ENCODE results near the gene IKZF3.

Gene IKZF3

DNA sequence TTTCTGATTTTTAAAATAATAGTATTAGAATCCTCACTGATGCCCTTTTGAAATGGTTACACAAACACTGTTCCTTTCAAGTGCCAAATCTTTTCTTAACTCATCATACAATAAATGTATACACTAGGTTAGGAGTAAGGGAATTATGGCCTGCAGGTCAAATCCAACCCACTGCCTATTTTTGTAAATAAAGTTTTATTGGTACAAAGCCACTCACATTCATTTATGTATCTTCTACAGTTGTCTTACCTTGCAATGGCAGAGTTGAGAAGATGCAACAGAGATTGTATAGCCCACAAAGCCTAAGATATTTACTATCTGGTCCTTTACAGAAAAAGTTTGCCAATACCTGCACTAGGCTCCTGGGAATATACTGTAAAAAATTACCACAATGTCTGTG is 47.8 kb downstream of the IKZF3 start:
- H3K36me3 ChIP-seq (ENCODE audit: insufficient read depth, low read length): no peaks in the 10 kb centered on the region
- no peaks in the 10 kb centered on the region for H3K9me3 ChIP-seq (ENCODE audit: control insufficient read depth, insufficient read depth, low read length)
- H3K4me1 ChIP-seq (ENCODE audit: insufficient read depth, low read length): peaks cover 3% of the 10 kb centered on the region; the same call in 1 of the 2 replicates
- H3K9ac ChIP-seq (ENCODE audit: low read depth, low read length): no peak overlapping the region

DNA sequence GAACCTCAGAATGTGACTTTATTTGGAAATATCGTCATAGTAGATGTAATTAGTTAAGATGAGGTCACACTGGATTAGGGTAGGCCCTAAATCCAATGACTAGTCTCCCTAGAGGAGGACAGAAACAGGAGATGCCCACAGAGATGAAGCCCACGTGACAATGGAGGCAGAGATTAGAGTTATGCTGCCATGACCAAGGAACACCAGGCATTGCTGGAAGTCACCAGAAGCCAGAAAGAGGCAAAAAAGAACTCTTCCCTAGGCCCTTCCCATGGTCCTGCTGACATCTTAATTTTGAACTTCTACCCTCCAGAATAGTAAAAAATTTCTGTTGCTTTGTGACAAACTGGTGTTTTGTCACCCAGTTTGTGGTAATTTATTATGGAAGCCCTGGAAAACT is 49.6 kb downstream of the IKZF3 start:
- no peaks in the 10 kb centered on the region for H3K9me3 ChIP-seq (ENCODE audit: control insufficient read depth, insufficient read depth, low read length)
- no peaks in the 10 kb centered on the region for H3K4me1 ChIP-seq (ENCODE audit: insufficient read depth, low read length)
- H3K36me3 ChIP-seq (ENCODE audit: insufficient read depth, low read length): no peaks in the 10 kb centered on the region
- H3K9ac ChIP-seq (ENCODE audit: low read depth, low read length): no peak overlapping the region

DNA sequence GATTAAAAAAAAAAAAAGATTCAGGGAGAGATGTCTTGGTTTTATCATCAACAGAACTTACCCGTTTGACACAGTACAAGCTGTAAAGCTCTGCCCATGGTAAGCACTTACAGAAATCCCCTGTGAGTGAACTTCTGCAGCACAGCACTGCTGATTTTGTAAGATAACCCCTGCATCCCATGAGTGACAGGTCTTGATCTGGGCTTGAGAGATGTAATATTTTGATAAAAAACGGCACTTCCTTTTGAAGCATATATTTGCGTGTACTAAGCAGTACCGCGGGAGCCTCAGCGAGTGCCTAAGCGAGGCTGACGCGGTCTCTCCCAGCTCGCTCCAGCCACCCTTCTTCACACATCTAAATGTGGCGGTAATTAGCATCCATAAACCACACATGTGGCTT is 50.5 kb downstream of the IKZF3 start:
- Histone ChIP-seq H3K4me1 (ENCODE audit: insufficient read depth, low read length) (peaks cover 1% of the 10 kb centered on the region; the same call in 1 of the 2 replicates), H3K9me3 (ENCODE audit: control insufficient read depth, insufficient read depth, low read length) (no peaks in the 10 kb centered on the region), H3K36me3 (ENCODE audit: insufficient read depth, low read length) (no peaks in the 10 kb centered on the region), H3K9ac (ENCODE audit: low read depth, low read length) (no peak overlapping the region)

DNA sequence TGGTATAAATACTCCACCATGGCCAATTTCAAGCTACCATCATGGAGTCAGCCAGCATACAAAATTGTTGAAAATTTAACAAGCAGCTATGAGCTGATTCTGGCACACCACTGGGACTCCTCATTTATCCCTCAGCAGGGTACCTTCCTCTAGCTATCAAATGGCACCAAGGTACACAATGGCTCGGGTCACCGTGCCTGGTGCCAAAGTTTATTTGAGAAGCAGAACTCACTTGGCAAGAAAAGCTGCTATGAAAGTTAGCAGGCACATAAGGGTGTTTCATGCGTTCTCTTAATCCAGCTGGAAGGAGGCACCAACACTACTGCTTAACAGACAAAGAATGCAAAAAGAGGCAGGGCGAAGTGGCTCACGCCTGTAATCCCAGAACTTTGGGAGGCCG is 51.6 kb downstream of the IKZF3 start:
- Histone ChIP-seq H3K9me3 (ENCODE audit: control insufficient read depth, insufficient read depth, low read length) (no peaks in the 10 kb centered on the region), H3K4me1 (ENCODE audit: insufficient read depth, low read length) (peaks cover 2% of the 10 kb centered on the region; the same call in 1 of the 2 replicates), H3K36me3 (ENCODE audit: insufficient read depth, low read length) (no peaks in the 10 kb centered on the region), H3K9ac (ENCODE audit: low read depth, low read length) (no peak overlapping the region)

DNA sequence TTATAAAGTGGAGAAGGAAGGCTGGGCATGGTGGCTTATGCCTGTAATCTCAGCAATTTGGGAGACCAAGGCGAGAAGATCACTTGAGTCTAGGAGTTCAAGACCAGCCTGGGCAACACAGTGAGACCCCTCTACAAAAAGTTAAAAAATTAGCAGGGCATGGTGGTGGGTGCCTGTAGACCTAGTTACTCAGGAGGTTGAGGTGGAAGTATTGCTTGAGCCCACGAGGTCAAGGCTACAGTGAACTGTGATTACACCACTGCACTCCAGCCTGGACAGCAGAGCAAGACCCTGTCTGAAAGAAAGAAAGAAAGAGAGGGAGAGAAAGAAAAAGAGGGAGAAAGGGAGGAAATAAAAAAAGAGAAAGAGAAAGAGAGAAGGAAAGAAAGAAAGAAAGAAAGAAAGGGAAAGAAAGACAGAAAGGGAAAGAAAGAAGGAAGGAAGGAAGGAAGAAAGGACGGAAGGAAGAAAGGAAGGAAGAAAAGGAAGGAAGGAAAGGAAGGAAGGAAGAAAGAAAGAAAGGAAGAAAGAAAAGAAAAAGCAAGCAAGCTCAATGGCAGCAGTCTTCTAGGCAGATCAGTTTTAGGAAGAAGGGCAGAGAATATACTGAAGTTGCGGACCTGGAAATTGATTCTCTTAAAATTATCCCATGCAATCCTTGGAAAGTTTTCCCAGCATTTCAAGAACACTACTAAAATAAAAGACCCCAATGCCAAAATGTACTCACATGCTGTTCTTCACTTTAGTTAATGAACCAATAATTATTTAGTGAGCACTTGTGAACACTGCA is 53.0 kb downstream of the IKZF3 start:
- H3K9ac ChIP-seq (ENCODE audit: low read depth, low read length): no peak overlapping the region
- H3K9me3 ChIP-seq (ENCODE audit: control insufficient read depth, insufficient read depth, low read length): no peaks in the 10 kb centered on the region
- H3K4me1 ChIP-seq (ENCODE audit: insufficient read depth, low read length): peaks cover 2% of the 10 kb centered on the region; the same call in 1 of the 2 replicates
- no peaks in the 10 kb centered on the region for H3K36me3 ChIP-seq (ENCODE audit: insufficient read depth, low read length)

DNA sequence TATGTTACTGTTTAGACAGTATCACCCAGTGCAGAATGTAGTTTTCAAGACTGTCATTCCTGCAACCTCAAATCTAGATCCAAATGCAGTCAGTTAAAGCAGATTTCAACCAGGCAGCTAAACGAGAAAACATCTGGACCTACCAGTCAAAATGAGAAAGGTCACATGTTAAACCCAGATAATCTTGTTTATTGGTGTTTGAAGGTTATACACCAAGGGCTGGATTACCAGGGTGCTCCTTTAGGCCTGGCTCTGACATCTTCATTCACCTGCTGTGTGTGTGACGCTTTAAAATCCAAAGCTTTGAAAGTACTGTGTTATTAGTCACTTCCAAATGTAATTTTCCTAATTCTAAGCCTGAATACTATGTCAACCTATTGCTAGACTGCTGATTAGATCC is 54.9 kb downstream of the IKZF3 start:
- Histone ChIP-seq H3K9ac (ENCODE audit: low read depth, low read length) (no peak overlapping the region), H3K4me1 (ENCODE audit: insufficient read depth, low read length) (peaks cover 2% of the 10 kb centered on the region; the same call in 1 of the 2 replicates), H3K36me3 (ENCODE audit: insufficient read depth, low read length) (no peaks in the 10 kb centered on the region), H3K9me3 (ENCODE audit: control insufficient read depth, insufficient read depth, low read length) (no peaks in the 10 kb centered on the region)

DNA sequence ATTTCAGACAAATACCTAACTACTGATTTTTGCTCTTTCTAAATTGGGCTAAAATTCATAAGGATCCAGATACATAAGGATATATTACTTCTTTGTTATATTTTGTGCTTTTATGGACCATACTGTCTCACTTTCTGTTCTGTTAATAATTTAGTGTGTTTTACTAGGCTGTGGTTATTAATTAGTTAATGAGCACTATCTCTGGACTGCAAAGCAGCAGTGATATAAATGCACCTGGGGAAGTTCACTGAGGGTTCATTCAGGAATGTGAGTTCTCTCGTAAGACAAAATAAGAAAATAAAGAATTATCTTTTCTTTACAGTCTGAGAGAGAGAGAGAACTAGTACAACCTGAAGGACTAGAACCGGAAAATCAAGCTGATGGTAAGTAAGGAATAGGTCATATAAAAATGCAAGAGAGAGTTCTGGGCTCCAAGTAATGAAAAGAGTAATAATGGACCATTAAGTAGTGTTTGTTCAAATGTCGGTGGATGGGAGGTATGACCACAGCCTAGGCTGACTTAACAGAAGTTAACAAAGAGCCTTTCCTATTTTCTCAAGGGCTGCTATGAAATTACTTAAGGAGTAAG is 55.6 kb downstream of the IKZF3 start:
- Histone ChIP-seq H3K4me1 (ENCODE audit: insufficient read depth, low read length) (peaks cover 2% of the 10 kb centered on the region; the same call in 1 of the 2 replicates), H3K36me3 (ENCODE audit: insufficient read depth, low read length) (no peaks in the 10 kb centered on the region), H3K9me3 (ENCODE audit: control insufficient read depth, insufficient read depth, low read length) (no peaks in the 10 kb centered on the region), H3K9ac (ENCODE audit: low read depth, low read length) (no peak overlapping the region)

DNA sequence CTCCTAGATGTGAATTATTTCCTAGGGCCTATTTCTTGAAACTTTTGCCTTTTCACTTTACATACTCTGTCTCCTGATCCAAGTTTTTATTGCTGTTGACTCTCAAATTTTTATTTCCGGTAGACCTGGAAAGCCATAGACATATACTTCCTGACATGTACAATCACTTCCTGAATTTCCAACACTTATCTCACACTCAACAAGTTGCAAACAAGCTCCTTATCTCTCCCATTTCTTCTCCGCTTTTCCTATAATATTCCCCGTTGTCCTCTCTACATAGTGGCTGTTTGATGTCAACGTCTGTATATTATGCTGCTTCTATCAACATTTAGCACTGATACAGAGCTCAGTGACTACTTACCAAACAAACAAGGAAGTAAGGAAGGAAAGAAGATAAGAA is 59.3 kb downstream of the IKZF3 start:
- H3K9ac ChIP-seq (ENCODE audit: low read depth, low read length): no peak overlapping the region
- H3K4me1 ChIP-seq (ENCODE audit: insufficient read depth, low read length): peaks cover 12% of the 10 kb centered on the region
- H3K36me3 ChIP-seq (ENCODE audit: insufficient read depth, low read length): no peaks in the 10 kb centered on the region
- no peaks in the 10 kb centered on the region for H3K9me3 ChIP-seq (ENCODE audit: control insufficient read depth, insufficient read depth, low read length)

DNA sequence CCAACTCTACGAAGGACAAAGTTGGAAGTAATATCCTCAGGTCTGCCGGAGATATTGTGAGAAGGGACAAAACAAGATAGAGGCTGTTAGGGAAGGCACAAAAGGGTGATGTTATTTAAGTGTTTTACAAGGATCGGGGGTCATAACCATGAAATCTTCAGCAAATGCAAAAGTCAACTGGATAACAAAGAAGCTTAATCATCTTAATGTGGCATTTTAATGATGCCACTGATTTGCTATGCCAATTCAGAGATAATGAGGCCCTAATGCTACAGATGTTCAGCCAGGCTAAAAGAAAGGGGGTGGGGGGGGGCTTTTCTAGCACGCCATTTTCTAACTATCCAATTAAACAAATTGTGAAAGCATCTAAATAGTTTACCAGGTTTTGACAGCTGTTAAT is 63.1 kb downstream of the IKZF3 start:
- H3K36me3 ChIP-seq (ENCODE audit: insufficient read depth, low read length): no peaks in the 10 kb centered on the region
- no peak overlapping the region for H3K9ac ChIP-seq (ENCODE audit: low read depth, low read length)
- no peaks in the 10 kb centered on the region for H3K9me3 ChIP-seq (ENCODE audit: control insufficient read depth, insufficient read depth, low read length)
- H3K4me1 ChIP-seq (ENCODE audit: insufficient read depth, low read length): peaks cover 17% of the 10 kb centered on the region

DNA sequence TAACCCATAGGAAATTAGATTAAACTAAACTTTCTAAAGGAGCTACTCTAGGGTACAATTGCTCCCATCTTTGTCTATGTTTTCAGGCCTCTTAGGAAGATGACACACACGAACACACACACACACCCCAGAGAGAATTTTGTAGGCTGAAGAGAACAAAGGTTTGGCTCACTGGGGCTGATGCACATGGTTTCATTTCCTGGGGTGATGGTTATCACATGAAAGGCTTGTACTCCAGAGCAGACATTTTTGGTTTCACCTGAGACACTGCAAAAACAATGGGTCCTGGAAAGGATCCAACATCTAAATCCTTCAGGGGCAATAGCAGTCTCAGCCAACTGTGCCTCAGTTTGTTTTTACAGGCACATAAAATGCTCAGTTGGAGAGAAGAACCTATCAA is 63.6 kb downstream of the IKZF3 start:
- H3K4me1 ChIP-seq (ENCODE audit: insufficient read depth, low read length): peaks cover 17% of the 10 kb centered on the region
- no peaks in the 10 kb centered on the region for H3K36me3 ChIP-seq (ENCODE audit: insufficient read depth, low read length)
- H3K9me3 ChIP-seq (ENCODE audit: control insufficient read depth, insufficient read depth, low read length): no peaks in the 10 kb centered on the region
- no peak overlapping the region for H3K9ac ChIP-seq (ENCODE audit: low read depth, low read length)

DNA sequence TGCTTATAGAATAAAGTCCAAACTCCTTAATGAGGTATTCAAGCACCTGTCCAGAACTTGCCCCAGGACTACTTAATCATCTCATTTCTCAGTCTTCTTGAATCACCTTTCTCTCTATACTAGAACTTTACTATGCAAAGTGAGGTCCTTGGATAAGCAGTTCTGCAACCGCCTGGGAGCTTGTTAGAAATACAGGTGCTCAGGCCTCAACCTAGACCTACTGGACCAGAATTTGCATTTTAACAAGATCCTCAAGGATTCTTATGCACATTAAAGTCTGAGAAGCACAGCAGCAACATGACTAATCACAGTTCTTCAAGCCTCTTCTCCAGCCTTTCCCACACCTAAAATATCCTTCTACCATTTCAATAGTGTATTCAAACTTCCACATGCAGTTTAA is 64.7 kb downstream of the IKZF3 start:
- H3K36me3 ChIP-seq (ENCODE audit: insufficient read depth, low read length): no peaks in the 10 kb centered on the region
- no peaks in the 10 kb centered on the region for H3K9me3 ChIP-seq (ENCODE audit: control insufficient read depth, insufficient read depth, low read length)
- peaks cover 17% of the 10 kb centered on the region for H3K4me1 ChIP-seq (ENCODE audit: insufficient read depth, low read length)
- H3K9ac ChIP-seq (ENCODE audit: low read depth, low read length): no peak overlapping the region

DNA sequence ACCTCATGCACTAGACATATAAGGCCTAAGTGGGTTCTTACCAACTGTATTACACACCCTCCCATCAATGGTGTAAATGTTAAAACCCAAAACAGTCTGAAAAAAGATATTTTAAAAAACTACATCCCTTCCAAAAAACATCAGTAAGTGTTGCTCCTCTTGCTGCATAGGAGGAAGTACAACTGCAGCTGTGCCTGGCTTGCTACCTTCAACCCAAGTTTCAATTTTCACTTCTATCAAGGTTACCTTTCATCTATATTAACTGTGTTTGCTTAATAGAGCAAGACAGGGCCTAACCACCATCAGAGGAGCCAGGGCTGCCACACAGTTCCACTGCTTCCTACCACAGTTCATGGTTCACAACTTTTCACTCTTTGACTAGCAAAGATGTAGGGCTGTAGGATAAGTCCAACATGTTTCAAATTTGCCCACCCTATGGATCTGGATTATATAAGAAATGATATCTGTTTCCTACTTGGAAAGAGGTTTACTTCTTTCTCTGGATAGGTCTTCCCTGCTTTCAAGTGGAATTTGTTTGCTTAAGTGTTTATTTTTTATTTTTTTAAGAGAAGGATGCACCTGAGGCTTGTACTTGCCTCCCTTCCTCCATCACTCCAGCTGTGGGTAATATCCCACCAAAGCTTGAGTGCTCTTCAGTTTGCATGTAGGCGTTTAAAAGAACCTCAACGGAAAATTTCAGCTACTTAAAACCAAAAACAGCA is 69.7 kb downstream of the IKZF3 start:
- no peaks in the 10 kb centered on the region for H3K36me3 ChIP-seq (ENCODE audit: insufficient read depth, low read length)
- 0 out of 2 replicates have a peak, but pooled peaks cover 4% of the 10 kb centered on the region for H3K4me1 ChIP-seq (ENCODE audit: insufficient read depth, low read length)
- no peaks in the 10 kb centered on the region for H3K9me3 ChIP-seq (ENCODE audit: control insufficient read depth, insufficient read depth, low read length)
- no peak overlapping the region for H3K9ac ChIP-seq (ENCODE audit: low read depth, low read length)

DNA sequence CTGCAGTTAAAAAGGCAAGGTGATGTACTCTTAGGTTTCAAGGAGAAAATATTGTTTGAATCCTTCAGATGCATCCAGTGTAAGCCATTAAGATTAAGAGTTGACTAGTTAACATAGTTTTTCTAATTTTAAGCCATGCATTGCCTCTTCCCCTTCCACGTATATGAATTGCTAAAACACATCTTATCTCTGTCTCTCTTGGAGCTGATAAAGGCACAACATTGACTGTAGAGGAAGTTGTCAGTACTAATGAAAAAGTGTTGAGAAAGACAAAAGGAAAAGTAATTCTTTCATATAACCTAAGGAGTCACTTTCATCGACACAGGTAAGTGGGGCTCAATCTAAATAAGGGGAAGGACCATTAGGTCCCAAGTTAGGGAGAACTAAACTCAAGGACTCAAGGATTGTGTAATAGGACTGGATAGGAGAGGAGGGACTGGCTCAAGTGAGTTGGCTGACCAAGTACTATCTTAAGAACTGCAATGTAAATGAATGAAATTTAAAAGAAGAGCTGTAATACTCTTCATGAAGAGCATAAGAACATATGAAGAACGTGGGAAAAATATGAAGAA is 70.7 kb downstream of the IKZF3 start:
- Histone ChIP-seq H3K4me1 (ENCODE audit: insufficient read depth, low read length) (no peaks in the 10 kb centered on the region), H3K9me3 (ENCODE audit: control insufficient read depth, insufficient read depth, low read length) (no peaks in the 10 kb centered on the region), H3K9ac (ENCODE audit: low read depth, low read length) (no peak overlapping the region), H3K36me3 (ENCODE audit: insufficient read depth, low read length) (no peaks in the 10 kb centered on the region)

DNA sequence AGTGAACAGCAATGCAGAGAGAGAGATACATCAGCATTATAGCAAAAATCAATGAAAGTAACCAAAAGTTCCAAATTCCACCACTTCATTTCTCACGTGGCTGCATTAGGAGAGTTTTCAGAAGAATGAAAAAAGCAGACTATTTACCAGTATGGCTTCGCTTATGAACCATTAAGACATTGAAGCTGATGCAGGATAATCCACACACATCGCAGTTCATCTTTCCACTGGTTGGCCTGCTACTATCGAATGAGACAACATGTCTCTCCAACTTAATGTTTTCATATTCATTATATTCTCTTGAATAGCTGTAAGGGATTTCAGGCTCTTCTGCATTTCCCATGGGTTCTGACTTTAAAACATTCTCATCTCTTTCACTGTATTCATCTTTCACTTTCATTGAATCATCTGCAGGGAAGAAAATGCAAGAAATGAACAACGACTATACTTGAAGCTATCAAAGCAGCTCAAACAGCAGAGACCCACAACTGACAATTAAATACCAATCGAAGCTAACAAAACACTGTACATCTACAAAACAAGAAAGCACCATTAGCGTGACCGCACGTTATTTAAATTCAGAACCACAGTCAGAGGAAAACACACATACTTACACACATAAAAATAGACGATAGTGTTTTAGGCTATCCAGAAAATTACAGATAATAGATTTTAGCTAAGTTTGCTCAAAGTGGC is 71.4 kb downstream of the IKZF3 start:
- Histone ChIP-seq H3K36me3 (ENCODE audit: insufficient read depth, low read length) (no peaks in the 10 kb centered on the region), H3K9me3 (ENCODE audit: control insufficient read depth, insufficient read depth, low read length) (no peaks in the 10 kb centered on the region), H3K9ac (ENCODE audit: low read depth, low read length) (no peak overlapping the region), H3K4me1 (ENCODE audit: insufficient read depth, low read length) (no peaks in the 10 kb centered on the region)
